Esophagus muscularis mucosa (tissue), 4 donors: Measurements from ENCODE around the gene PRKAG2. TPM values are rescaled to one million over a fixed set of nuclear protein-coding genes. Genes with fewer than 3 reads are reported as not detected.
"Not testable (repeated sequence)": the region's sequence is repeated elsewhere in the genome, so short reads cannot be mapped to it uniquely, and the experiment has no call there.

Source experiments
- DNase-seq: peaks from one replicate; pipeline ENCODE4 v3.0.0-alpha.2; 2017; ENCODE audit errors: extremely low spot score
- H3K27ac ChIP-seq, 4 donors: fragments of 200-600 bp; sonication (generic); replicated peaks in 1 of 4; 1 replicate in 3 of 4; 2 replicates in 1 of 4; pipeline ENCODE4 v1.5.1; 2016 to 2019; ENCODE audit warnings: mild to moderate bottlenecking in 1 of 4
- H3K27me3 ChIP-seq, 4 donors: fragments of 200-600 bp; sonication (generic); one replicate each; pipeline versions ENCODE4 v1.5.1 to v1.6.0; 2016 to 2019
- H3K36me3 ChIP-seq, 4 donors: fragments of 200-600 bp; sonication (generic); one replicate each; pipeline ENCODE4 v1.5.1; 2016 to 2019
- H3K4me1 ChIP-seq, 4 donors: fragments of 200-600 bp; sonication (generic); one replicate each; pipeline ENCODE4 v1.5.1; 2016 to 2019
- H3K4me3 ChIP-seq, 4 donors: fragments of 200-600 bp; sonication (generic); 1 replicate in 2 of 4; 2 replicates in 2 of 4; pipeline ENCODE4 v1.5.1; 2016 to 2019; ENCODE audit warnings: mild to moderate bottlenecking in 4 of 4, moderate library complexity in 1 of 4
- H3K9me3 ChIP-seq, 4 donors: fragments of 200-600 bp; sonication (generic); 1 replicate in 3 of 4; 2 replicates in 1 of 4; pipeline ENCODE4 v1.5.1; 2016 to 2019
- EP300 ChIP-seq: sonication (generic); formaldehyde crosslinking; IDR thresholded peaks from one replicate; pipeline ENCODE4 v1.6.1; 2017; ENCODE audit warnings: antibody characterized with exemption
- POLR2A ChIP-seq: fragments of 450-650 bp; IDR thresholded peaks from one replicate; pipeline ENCODE4 v1.6.1; 2017; ENCODE audit warnings: antibody characterized with exemption, moderate library complexity, mild to moderate bottlenecking, low read depth
- POLR2AphosphoS5 ChIP-seq, 2 donors: sonication (generic); formaldehyde crosslinking; IDR thresholded peaks; one replicate each; pipeline ENCODE4 v1.6.1; 2017; ENCODE audit warnings: antibody characterized with exemption in 2 of 2
- WGBS: methylation state at CpG from one replicate; pipeline ENCODE4 v1.1.5; 2018; 5-methylcytosine and 5-hydroxymethylcytosine counted together
- intact Hi-C: fragments of 100-400 bp; cut with DNase I; formaldehyde crosslinking; loops from one replicate; pipeline ENCODE4 v1.15.1; 2023
- total RNA-seq, 4 donors: library from RNA; depleted of rRNA; stranded (reverse); fragments of >200 nt; gene quantifications; one replicate each; pipeline versions ENCODE4 v1.1.0 to v1.2.1, GENCODE V29; 2016
- TF ChIP-seq, protein P1 (sequence below), 3 experiments: fragments of 200-600 bp in 2 of 3; fragments of 450-650 bp in 1 of 3; sonication (generic) in 2 of 3; IDR thresholded peaks; one replicate each; pipeline ENCODE4 v1.5.1; 2017 to 2019; ENCODE audit warnings: antibody characterized with exemption in 3 of 3, mild to moderate bottlenecking in 2 of 3, moderate library complexity in 1 of 3

Gene PRKAG2
- total RNA-seq, 4 donors from 2014 or later: 51.3 to 97.2 (median 77.5) TPM

DNA sequence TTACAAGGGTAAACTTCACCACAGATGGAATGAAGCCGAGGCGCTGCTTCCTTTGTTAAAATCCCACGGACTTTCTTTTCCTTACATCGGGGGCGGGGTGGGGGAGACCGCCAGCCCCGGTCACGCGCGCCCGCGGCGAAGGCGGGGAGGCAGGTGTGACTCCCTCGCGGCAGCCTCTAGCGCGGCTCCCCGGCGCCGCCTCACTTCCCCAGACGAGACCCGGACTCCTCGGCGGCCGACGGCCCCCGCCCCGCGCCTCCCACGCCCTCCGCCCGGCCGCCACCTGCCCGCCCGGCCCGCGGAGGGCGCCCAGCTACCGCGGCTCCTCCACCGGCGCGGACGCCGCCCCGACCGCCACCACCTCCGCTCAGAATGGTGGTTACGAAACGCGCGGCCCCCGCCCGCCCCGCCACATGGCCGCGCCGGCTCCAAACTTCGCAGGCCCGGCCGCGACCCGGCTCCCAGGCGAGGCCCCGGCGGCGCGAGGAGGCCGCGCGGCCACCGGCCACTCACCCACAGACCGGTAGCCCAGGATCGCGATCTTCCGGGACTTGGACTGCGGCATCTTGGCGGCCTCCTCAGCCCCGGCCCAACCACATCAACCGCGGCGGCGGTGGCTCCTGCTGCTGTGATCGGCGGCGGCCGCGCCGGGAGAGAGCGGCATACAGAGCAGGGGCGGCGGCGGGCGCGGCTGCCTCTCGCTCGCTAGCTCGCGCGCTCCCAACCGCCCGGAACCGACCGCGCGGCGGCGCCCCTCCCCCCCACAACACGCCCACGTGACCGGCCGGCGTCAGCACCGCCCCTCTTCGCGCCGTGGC lies 357.8 kb downstream of the PRKAG2 start:
- not testable (repeated sequence) for H3K9me3 ChIP-seq, H3K36me3 ChIP-seq, H3K27me3 ChIP-seq, DNase-seq
- Histone ChIP-seq H3K4me3 (peak overlapping the region; percentile 71 to 99 (median 86)), H3K27ac (peak overlapping the region; percentile 97 to 100 (median 100)), H3K4me1 (peaks cover 32 to 50% (median 49%) of the 10 kb centered on the region in 4 donors)
- intact Hi-C loops: loop anchor here (2.0 to 10.0 kb wide), 3 partner anchors 58 to 154 kb away; no protein-coding TSS in a partner anchor
- TF ChIP-seq, protein P1, sequence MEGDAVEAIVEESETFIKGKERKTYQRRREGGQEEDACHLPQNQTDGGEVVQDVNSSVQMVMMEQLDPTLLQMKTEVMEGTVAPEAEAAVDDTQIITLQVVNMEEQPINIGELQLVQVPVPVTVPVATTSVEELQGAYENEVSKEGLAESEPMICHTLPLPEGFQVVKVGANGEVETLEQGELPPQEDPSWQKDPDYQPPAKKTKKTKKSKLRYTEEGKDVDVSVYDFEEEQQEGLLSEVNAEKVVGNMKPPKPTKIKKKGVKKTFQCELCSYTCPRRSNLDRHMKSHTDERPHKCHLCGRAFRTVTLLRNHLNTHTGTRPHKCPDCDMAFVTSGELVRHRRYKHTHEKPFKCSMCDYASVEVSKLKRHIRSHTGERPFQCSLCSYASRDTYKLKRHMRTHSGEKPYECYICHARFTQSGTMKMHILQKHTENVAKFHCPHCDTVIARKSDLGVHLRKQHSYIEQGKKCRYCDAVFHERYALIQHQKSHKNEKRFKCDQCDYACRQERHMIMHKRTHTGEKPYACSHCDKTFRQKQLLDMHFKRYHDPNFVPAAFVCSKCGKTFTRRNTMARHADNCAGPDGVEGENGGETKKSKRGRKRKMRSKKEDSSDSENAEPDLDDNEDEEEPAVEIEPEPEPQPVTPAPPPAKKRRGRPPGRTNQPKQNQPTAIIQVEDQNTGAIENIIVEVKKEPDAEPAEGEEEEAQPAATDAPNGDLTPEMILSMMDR (IDR thresholded peaks at IDR 0.05): peak in 1 of 3 experiments; percentile 24
- peak; percentile 5 to 72 for TF ChIP-seq POLR2AphosphoS5 (IDR thresholded peaks at IDR 0.05)
- peak; percentile 54 for TF ChIP-seq POLR2A
- 0% methylated on average over 14 of the region's 118 CpGs for WGBS

DNA sequence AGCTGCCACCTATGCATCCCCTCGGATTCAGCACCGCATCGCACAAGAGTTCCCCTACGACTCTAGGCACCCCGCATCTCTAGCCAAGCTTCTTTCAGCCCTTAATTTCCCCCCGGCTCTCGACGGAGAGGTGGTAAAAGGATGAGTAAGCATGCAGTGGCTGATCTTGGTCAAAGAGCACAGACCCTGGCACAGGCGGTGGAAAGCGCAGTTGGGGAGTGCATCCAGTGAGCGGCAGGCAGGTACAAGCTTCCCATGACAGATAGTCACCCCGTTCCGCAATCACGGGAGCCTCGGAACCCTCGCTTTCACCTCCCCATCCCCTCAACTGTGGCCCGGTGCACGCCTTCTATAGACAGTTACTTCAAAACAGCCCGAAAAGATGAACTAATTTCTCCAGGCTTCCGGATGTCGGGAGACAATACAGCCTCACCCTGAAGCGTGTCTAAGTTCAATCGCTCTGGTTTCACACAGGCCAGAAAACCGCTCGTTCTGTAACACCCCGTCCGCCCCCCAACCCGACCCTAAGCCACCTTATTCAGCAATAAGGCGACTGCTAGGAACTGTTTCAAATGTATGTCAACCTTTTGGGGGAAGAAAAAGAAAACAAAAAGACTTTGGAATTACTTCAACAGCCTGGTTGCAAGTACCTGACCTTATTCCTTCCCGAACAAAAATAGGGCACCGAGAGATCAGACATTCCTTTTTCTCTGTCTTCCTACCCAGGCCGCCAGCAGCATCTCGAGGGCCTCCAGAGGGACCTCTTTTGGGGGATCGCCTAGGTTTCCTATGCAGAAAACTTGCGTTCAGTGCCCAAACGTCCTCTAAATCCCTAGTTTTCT lies 358.6 kb downstream of the PRKAG2 start:
- Histone ChIP-seq H3K27me3 (no peaks in the 10 kb centered on the region), H3K27ac (peak overlapping the region; percentile 97 to 100 (median 100)), H3K4me1 (peaks cover 39 to 59% (median 56%) of the 10 kb centered on the region in 4 donors), H3K36me3 (no peaks in the 10 kb centered on the region), H3K9me3 (no peaks in the 10 kb centered on the region), H3K4me3 (peak overlapping the region; percentile 71 to 99 (median 86))
- no peak for TF ChIP-seq EP300
- peak; percentile 71 to 78 for TF ChIP-seq POLR2AphosphoS5 (IDR thresholded peaks at IDR 0.05)
- TF ChIP-seq, protein P1 (IDR thresholded peaks at IDR 0.05): peak in 2 of 3 experiments; percentile 16 to 24
- TF ChIP-seq POLR2A: peak; percentile 46
- DNase-seq: no peak
- intact Hi-C loops: loop anchor here (2.0 to 10.0 kb wide), 3 partner anchors 58 to 154 kb away; no protein-coding TSS in a partner anchor
- 1% methylated on average over 24 of the region's 36 CpGs for WGBS

DNA sequence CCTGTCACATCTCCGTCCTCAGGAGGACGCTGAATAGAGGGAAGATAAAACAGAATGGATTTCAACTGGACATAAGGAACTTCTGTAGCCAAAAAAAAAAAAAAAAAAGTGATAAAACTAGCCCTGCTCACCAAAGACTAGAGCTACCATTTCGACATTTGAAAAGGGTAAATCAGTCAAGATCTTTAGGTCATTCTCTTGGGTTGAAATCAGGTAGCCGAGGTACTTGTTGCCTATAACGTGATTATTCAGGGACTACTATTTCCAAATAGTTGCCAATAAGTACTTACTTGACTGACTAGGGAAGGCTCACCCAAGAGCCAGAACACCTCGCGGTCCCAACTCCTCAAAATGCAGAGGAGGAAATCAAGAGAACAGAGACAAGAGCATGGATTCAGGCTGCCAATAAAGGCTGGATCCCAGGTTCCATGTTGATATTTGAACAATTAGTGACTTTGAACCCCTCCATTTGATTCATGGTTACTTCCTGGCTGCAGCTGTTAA lies 359.3 kb downstream of the PRKAG2 start:
- Histone ChIP-seq H3K4me3 (peak overlapping the region; percentile 71 to 99 (median 86)), H3K27me3 (no peaks in the 10 kb centered on the region), H3K9me3 (no peaks in the 10 kb centered on the region), H3K27ac (peak overlapping the region; percentile 97 to 100 (median 100)), H3K36me3 (no peaks in the 10 kb centered on the region), H3K4me1 (peaks cover 45 to 65% (median 62%) of the 10 kb centered on the region in 4 donors)
- WGBS: 54% methylated on average over 7 of the region's 7 CpGs
- TF ChIP-seq EP300: no peak
- TF ChIP-seq POLR2A: no peak
- TF ChIP-seq, protein P1 (IDR thresholded peaks at IDR 0.05): no peak
- TF ChIP-seq POLR2AphosphoS5 (IDR thresholded peaks at IDR 0.05): no peak
- no peak for DNase-seq
- intact Hi-C loops: loop anchor here (2.0 to 10.0 kb wide), 3 partner anchors 57 to 153 kb away; no protein-coding TSS in a partner anchor

DNA sequence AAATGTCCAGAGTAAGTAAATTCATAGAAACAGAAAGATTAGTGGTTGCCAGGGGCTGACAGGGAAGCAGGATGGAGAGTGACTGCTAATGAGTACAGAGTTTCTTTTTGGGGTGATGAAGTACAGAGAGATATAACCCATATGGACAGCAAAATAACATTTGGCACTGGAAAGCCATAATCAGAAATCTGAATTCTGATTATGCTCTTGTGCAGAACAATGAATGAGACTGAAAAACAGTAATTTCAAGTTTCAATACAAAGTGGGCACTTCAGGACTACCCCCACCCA lies 361.7 kb downstream of the PRKAG2 start:
- Histone ChIP-seq H3K36me3 (no peaks in the 10 kb centered on the region), H3K4me1 (peaks cover 59 to 80% (median 78%) of the 10 kb centered on the region in 4 donors), H3K27me3 (no peaks in the 10 kb centered on the region), H3K9me3 (no peaks in the 10 kb centered on the region), H3K4me3 (no peak overlapping the region), H3K27ac (peak overlapping the region; percentile 97 to 100 (median 100))
- intact Hi-C loops: loop anchor here (10.0 kb wide), 2 partner anchors 120 to 150 kb away; no protein-coding TSS in a partner anchor
- DNase-seq: no peak
- TF ChIP-seq, protein P1 (IDR thresholded peaks at IDR 0.05): no peak
- TF ChIP-seq EP300 (no peak), POLR2AphosphoS5 (IDR thresholded peaks at IDR 0.05) (no peak), POLR2A (no peak)
